Mucosa of descending colon (tissue), 3 donors: ENCODE data around the gene AMBP. TPM values are rescaled to one million over a fixed set of nuclear protein-coding genes. Genes with fewer than 3 reads are reported as not detected.

Source experiments
- ATAC-seq: fragments of 200-7000 bp; cut with Tn5 transposase; one replicate; pipeline ENCODE4 v1.9.1; 2020; ENCODE audit warnings: mild to moderate bottlenecking, moderate library complexity
- DNase-seq, 3 donors: peaks; one replicate each; pipeline ENCODE4 v3.0.0-alpha.2; 2020
- H3K36me3 ChIP-seq: fragments of 200-600 bp; one replicate; pipeline ENCODE4 v1.8.0; 2021; ENCODE audit warnings: low read depth, mild to moderate bottlenecking
- H3K4me1 ChIP-seq: fragments of 200-600 bp; one replicate; pipeline ENCODE4 v1.8.0; 2021; ENCODE audit warnings: low read depth, mild to moderate bottlenecking
- H3K4me3 ChIP-seq: fragments of 200-600 bp; one replicate; pipeline ENCODE4 v1.8.0; 2021; ENCODE audit warnings: mild to moderate bottlenecking
- H3K9me3 ChIP-seq: fragments of 200-600 bp; one replicate; pipeline ENCODE4 v1.8.0; 2021; ENCODE audit warnings: mild to moderate bottlenecking
- CTCF ChIP-seq: fragments of 200-600 bp; IDR thresholded peaks from one replicate; pipeline ENCODE4 v1.8.0; 2022; ENCODE audit warnings: antibody characterized with exemption, mild to moderate bottlenecking
- intact Hi-C, 2 donors: fragments of 100-400 bp; cut with DNase I in 1 of 2; cut with micrococcal nuclease in 1 of 2; formaldehyde crosslinking; loops; one replicate each; pipeline versions ENCODE4 v1.11.0 to v1.11.1; 2022; cut with DNase I, micrococcal nuclease
- total RNA-seq, 3 donors: library from RNA; stranded (reverse); fragmentation: NEBNext Ultra II Directional in 2 of 3; extraction: Animal tissue kit (Norgen Biotek cat#: 25700) in 2 of 3; gene quantifications; one replicate each; pipeline versions ENCODE4 v1.2.1 to v1.2.4, GENCODE V29; 2021 to 2023
- donor health status: DM: no; HTN: no; CAD: no; lungs with moderate emphysema.
- donor health status: DM: no; HTN: no; CAD: no.
- donor health status: DM: no; HTN: yes; CAD: no.

Gene AMBP
- total RNA-seq, 3 donors from 2014 or later, result 0.63 to 0.81 TPM; not detected in 1

GRCh38 chr9:114053246-114054005 lies 24.7 kb downstream of the AMBP start:
- no peak for TF ChIP-seq CTCF
- no peak overlapping the region for H3K4me3 ChIP-seq
- intact Hi-C loops, result no loop called here
- peak; percentile 82 for ATAC-seq
- no peaks in the 10 kb centered on the region for H3K9me3 ChIP-seq
- no peaks in the 10 kb centered on the region for H3K4me1 ChIP-seq
- peak in 1 of 3 donors; percentile 29 for DNase-seq
- H3K36me3 ChIP-seq, result no peaks in the 10 kb centered on the region

- no peak for DNase-seq
- ATAC-seq, result no peak
- Histone ChIP-seq H3K4me1 (no peaks in the 10 kb centered on the region), H3K9me3 (no peaks in the 10 kb centered on the region), H3K4me3 (no peak overlapping the region), H3K36me3 (no peaks in the 10 kb centered on the region)
- TF ChIP-seq CTCF, result no peak
- intact Hi-C loops, result no loop called here
Measured at GRCh38 chr9:114051706-114052105, 26.4 kb downstream of the AMBP start.

GRCh38 chr9:114051281-114051680 lies 26.8 kb downstream of the AMBP start:
- Histone ChIP-seq H3K4me1 (no peaks in the 10 kb centered on the region), H3K9me3 (no peaks in the 10 kb centered on the region), H3K4me3 (no peak overlapping the region), H3K36me3 (no peaks in the 10 kb centered on the region)
- DNase-seq (no peak), ATAC-seq (no peak)
- no peak for TF ChIP-seq CTCF
- intact Hi-C loops, result no loop called here

- intact Hi-C loops, result no loop called here
- DNase-seq (no peak), ATAC-seq (no peak)
- Histone ChIP-seq H3K4me3 (no peak overlapping the region), H3K9me3 (no peaks in the 10 kb centered on the region), H3K4me1 (no peaks in the 10 kb centered on the region), H3K36me3 (no peaks in the 10 kb centered on the region)
- TF ChIP-seq CTCF, result no peak
Measured at GRCh38 chr9:114050646-114051045, 27.5 kb downstream of the AMBP start.

GRCh38 chr9:114050226-114050568 lies 27.9 kb downstream of the AMBP start:
- H3K36me3 ChIP-seq, result no peaks in the 10 kb centered on the region
- no peaks in the 10 kb centered on the region for H3K4me1 ChIP-seq
- no peak for TF ChIP-seq CTCF
- no peak for DNase-seq
- ATAC-seq, result no peak
- intact Hi-C loops, result no loop called here
- no peak overlapping the region for H3K4me3 ChIP-seq
- no peaks in the 10 kb centered on the region for H3K9me3 ChIP-seq
